IPS-18c (cell line): ENCODE measurements around the gene IL1RN.

Experiments used
- H3K4me3 ChIP-seq: 2 replicates; pipeline ENCODE4 v1.7.0; 2013; ENCODE audit warnings: low read depth, mild to moderate bottlenecking, low read length, moderate library complexity; ENCODE audit not compliant: insufficient read depth
- H3K9me3 ChIP-seq: one replicate; pipeline ENCODE4 v1.6.1; 2013; ENCODE audit warnings: mild to moderate bottlenecking, low read length, moderate library complexity; ENCODE audit not compliant: control insufficient read depth, insufficient read depth

IL1RN gene

DNA sequence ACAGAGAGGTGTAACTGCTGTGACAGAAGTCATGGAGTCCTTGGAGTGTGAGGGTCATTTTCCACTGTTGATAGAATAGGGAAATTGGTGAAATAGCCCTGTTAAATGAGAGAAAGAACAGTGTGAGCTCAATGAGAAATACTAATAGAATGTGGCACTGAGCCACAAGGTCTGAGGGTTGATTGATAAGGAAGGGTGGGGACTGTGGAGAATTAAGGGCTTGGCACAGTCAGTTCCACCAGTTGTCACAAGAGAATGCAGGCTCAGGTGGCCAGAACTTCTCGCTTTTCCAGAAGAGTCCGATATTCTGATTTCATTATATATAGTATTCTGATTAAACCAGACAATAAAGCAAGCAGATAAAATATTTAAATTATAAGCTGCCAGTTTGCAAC, 9.1 kb upstream of the IL1RN start:
- no peak overlapping the region for H3K4me3 ChIP-seq
- peaks cover 4% of the 10 kb centered on the region for H3K9me3 ChIP-seq

DNA sequence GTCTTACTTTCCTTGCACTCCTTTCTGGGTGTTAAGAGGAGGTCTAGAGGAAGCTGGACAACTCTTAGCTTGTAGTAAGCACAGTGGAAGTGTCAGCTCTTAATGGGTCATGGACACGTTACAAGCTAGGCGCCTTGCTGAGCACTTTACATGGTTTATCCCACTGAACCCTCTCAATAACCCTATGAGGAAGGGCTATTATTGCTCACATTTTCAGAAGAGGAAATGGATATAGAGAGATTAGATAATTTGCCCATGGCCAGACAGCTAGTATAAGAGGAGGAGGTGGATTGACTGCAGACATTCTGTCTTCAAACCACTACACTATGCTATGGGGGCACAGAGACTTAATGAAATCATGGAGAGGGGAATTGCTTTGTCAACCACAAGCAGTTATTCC, 8.3 kb upstream of the IL1RN start:
- Histone ChIP-seq H3K4me3 (no peak overlapping the region), H3K9me3 (peaks cover 4% of the 10 kb centered on the region)

DNA sequence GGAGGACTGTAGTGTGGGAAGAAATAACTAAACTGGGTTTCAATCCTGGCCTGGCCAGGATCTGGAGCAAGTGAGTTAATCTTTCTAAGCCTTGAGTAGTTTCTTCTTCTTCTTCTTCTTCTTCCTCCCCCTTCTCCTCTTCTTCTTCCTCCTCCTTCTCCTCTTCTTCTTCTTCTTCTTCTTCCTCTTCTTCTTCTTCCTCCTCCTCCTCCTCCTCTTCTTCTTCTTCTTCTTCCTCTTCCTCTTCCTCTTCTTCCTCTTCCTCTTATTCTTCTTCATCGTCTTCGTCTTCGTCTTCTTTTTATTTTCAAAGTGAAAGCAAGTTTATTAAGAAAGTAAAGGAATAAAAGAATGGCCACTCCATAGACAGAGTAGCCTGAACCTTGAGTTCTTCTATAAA, 6.5 kb upstream of the IL1RN start:
- Histone ChIP-seq H3K9me3 (peaks cover 2% of the 10 kb centered on the region), H3K4me3 (no peak overlapping the region)

DNA sequence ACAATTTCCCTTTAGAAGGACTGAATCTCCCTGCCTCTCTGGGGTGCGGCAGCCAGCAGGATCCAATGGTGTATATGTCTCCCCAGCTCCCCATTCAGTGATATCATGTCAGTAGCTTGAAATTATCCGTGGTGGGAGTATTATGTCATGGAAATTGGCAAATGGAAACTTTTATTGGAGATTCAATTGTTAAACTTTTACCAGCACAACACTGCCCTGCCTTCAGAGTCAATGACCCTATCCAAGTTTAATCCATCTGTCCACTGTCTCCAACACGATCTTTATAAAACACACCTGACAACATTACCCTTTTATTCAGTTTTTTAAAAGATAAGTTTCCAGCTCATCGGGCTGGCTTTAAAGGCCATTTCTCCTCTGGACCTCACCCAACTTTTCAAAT, 5.0 kb upstream of the IL1RN start:
- no peak overlapping the region for H3K4me3 ChIP-seq

DNA sequence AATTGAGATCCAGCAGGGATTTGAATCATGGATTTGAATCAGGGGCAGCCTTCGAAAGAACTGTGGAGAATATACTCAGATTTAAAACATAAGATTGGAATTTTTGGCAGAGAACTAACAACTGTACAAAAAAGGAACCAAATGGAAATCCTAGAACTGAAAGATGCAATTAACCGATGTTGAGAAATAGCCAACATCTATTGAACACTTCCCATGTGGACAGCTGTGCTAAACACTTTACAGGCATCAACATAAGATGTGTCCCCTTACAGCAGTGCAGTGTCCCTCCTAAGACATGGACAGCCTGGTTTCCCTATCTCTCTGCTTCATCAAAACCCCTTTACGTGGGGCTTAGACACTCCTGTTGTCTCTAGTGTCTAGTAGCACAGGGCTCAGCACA, 3.7 kb upstream of the IL1RN start:
- no peaks in the 10 kb centered on the region for H3K9me3 ChIP-seq
- H3K4me3 ChIP-seq, result no peak overlapping the region

More for the DNA sequence above, 5.0 kb upstream of the IL1RN start:
- peaks cover 2% of the 10 kb centered on the region for H3K9me3 ChIP-seq

DNA sequence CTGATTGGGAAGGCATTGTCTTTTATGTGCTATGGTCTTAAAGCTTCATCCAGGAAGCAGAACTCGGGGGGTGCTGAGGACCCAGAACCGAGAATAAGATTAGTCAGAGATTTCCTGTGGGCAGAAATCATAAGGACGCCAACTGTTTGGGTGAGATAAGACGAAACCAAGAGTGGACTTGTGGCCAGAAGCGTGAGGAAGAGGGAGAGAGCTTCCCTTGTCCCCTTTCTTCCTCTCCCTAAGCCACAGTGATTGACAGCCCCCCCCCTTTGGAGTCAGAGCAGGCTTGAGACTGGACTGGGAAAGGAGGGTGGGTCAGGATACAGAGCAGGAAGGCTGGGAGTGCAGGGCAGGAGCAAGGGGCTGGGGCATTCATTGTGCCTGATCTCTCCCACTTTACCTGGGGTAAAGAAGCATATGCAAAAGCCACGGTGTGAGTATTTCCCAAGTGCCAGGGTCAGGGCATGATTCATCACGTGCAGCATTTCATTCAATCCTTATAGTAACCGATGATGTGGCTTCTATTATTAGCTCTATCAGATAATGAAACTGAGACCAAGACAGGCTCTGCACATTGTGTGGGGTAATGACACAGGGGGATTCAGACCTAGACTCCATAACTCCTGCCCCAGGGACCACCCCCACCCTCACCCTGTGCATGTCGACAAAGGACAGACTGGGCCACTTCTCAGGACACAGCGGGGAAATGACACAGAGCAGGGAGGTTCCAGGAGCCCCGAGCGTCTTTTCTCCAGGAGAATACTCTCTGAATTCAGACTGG, 3.0 kb upstream of the IL1RN start:
- no peak overlapping the region for H3K4me3 ChIP-seq
- H3K9me3 ChIP-seq, result no peaks in the 10 kb centered on the region

DNA sequence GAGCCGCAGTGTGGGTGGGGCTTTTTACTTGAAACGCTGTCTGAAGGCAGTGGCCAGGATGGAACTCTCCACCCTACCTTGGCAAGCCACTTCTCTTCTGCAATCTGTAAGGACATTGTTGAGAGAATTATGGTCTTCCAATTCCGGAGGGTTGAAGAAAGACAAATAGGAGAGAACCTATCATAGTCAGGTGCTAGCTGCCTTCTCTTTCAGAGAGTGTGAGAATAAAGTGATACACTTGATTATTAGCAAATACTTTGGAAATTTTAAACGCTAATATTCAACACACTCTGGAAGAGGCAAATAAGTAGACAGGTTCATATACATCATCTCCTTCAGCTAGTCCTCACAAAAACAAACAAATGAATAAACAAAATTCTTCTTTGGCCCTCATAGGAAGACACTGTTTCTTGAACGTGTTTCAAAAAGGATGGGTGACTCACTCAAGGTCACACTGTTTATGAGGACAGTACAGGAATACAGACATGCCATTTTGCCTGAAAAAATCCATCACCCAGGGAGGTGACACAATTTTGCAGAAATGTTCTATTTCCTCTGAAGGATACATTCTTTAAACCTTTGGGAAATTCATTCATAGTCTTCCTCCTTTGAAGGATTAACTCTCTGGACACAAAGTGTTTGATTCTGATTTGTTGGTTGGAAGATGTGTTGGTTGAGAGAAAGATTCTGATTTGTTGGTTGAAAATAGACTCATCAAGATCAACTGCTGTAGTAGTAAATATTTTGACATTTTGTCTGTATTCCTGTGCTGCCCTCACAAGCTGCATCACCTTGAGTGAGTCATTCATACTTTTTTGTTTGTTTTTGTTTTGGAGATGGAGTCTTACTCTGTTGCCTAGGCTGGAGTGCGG, 2.2 kb upstream of the IL1RN start:
- H3K4me3 ChIP-seq, result no peak overlapping the region
- no peaks in the 10 kb centered on the region for H3K9me3 ChIP-seq

DNA sequence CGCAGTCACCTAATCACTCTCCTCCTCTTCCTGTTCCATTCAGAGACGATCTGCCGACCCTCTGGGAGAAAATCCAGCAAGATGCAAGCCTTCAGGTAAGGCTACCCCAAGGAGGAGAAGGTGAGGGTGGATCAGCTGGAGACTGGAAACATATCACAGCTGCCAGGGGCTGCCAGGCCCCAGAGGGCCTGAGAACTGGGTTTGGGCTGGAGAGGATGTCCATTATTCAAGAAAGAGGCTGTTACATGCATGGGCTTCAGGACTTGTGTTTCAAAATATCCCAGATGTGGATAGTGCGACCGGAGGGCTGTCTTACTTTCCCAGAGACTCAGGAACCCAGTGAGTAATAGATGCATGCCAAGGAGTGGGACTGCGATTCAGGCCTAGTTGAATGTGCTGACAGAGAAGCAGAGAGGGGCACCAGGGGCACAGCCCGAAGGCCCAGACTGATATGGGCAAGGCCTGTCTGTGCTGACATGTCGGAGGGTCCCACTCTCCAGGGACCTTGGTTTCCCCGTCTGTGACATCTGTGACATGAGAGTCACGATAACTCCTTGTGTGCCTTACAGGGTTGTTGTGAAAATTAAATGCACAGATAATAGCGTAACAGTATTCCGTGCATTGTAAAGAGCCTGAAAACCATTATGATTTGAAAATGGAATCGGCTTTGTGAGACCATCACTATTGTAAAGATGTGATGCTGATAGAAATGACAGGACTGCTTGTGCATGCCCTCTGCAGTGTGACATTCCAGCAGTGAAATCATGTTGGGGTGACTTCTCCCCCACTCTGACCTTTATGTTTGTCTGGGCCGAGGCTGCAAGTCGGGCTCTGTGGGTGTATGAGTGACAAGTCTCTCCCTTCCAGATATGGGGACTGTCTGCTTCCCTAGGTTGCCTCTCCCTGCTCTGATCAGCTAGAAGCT, 510 bp downstream of the IL1RN start:
- Histone ChIP-seq H3K9me3 (no peaks in the 10 kb centered on the region), H3K4me3 (no peak overlapping the region)

DNA sequence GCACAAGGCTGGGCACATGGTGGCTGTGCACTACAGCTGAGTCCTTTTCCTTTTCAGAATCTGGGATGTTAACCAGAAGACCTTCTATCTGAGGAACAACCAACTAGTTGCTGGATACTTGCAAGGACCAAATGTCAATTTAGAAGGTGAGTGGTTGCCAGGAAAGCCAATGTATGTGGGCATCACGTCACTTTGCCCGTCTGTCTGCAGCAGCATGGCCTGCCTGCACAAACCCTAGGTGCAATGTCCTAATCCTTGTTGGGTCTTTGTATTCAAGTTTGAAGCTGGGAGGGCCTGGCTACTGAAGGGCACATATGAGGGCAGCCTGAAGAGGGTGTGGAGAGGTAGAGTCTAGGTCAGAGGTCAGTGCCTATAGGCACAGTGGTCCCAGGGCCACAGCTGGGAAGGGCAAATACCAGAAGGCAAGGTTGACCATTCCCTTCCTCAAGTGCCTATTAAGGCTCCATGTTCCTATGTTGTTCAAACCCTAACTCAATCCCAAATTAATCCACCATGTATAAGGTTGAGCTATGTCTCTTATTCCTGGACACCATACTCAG, 2.2 kb downstream of the IL1RN start:
- Histone ChIP-seq H3K9me3 (no peaks in the 10 kb centered on the region), H3K4me3 (no peak overlapping the region)

DNA sequence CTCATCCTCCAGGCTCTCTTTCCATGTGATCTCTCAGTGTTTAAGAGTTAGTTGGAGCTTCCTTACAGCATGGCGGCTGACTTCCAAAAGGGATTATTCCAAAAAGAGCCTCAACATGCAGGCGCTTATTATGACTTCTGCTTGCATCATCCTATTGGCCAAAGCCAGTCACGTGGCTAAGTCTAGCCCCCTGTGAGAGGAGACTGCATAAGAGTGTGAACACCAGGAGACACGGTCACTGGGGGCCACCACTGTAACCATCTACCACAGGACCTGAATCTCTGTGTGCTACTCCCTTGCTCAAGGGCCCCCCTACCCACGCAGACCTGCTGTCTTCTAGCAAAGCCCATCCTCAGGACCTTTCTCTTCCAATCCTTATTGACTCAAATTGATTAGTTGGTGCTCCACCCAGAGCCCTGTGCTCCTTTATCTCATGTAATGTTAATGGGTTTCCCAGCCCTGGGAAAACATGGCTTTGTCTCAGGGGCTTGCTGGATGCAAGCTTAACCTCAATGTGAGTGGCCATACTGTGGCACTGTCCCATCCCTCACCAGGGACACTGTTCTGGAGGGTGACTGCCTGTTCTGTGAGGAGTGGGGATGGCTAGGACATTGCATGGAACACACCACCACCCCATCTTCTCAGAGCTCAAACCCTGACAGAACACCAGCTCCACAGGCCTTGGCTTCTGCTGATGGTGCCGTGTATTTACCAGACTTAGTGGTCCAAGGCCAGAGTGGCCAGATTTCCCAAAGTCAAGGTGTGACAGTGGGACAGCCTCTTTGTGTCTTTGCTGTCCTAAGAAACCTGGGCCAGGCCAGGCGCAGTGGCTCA, 4.2 kb downstream of the IL1RN start:
- no peak overlapping the region for H3K4me3 ChIP-seq
- no peaks in the 10 kb centered on the region for H3K9me3 ChIP-seq

DNA sequence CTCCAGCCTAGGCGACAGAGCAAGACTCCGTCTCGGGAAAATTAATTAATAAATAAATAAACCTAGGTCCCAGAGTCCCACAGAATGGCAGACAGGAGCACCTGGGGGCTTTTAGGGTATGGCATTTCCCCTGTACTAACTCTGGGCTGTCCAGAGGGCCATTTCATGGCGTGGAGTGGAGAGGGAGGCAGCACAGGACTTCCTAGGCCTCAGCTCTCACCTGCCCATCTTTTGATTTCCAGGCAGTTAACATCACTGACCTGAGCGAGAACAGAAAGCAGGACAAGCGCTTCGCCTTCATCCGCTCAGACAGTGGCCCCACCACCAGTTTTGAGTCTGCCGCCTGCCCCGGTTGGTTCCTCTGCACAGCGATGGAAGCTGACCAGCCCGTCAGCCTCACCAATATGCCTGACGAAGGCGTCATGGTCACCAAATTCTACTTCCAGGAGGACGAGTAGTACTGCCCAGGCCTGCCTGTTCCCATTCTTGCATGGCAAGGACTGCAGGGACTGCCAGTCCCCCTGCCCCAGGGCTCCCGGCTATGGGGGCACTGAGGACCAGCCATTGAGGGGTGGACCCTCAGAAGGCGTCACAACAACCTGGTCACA, 5.1 kb downstream of the IL1RN start:
- H3K4me3 ChIP-seq, result no peak overlapping the region
- H3K9me3 ChIP-seq, result no peaks in the 10 kb centered on the region

DNA sequence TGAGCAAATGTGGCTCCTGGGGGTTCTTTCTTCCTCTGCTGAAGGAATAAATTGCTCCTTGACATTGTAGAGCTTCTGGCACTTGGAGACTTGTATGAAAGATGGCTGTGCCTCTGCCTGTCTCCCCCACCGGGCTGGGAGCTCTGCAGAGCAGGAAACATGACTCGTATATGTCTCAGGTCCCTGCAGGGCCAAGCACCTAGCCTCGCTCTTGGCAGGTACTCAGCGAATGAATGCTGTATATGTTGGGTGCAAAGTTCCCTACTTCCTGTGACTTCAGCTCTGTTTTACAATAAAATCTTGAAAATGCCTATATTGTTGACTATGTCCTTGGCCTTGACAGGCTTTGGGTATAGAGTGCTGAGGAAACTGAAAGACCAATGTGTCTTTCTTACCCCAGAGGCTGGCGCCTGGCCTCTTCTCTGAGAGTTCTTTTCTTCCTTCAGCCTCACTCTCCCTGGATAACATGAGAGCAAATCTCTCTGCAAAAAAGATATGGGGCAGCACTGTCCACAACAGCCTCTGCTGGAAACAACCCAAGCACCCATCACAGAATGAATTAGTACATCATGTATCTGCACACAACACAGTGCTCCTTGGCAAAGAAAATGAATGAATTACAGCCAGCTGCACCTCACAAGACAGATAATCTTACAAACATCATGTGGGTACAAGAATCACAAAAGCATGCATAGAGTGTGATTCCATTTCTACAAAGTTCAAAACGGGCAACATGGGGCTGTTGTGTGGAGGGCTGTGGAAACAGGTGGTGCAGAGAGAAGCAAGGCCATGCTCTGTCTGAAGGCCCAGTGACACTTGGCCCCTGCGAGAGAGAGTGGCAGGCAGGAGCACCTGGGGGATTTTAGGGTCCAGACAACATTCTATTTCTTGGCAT, 6.6 kb downstream of the IL1RN start:
- H3K4me3 ChIP-seq, result no peak overlapping the region
- no peaks in the 10 kb centered on the region for H3K9me3 ChIP-seq

DNA sequence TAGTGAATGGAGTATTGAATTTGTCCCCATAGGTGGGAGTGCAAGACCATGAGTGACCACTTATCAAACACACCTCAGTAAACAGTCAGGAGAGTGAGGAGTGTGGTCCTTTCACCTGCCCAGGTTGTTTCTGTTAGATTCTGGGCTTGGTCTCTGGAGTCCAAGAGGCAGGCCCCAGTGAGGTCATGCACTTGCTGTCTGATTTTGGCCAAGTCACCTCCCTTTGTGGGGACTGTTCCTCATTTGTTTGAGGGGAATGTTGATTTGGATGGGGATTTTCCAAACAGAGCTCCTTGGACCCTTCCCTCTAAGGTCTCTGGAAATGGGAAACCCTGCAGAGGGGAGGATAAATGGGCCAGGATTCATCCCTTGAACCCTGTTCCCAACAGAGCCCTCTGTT, 7.3 kb downstream of the IL1RN start:
- Histone ChIP-seq H3K9me3 (no peaks in the 10 kb centered on the region), H3K4me3 (no peak overlapping the region)

DNA sequence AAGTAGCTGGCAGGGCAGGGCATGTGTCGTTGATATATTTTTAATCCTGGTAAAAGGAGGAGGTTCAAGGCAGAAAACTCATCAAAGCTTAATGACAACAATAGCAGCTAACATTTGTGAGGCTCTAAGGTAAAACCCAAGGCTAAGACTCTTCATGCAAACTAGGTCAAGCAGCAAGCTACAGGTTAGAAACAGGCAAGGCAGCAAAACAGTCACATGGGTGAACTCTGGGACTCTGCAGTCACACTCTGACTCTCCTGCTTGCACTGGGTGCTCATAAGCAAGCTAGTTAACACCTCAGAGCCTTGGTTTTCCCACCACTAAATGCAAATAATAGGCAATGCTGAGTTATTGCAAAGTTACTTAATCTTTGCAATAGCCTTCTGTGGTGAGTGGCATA, 7.9 kb downstream of the IL1RN start:
- Histone ChIP-seq H3K4me3 (no peak overlapping the region), H3K9me3 (no peaks in the 10 kb centered on the region)
